ENCODE measurements around the gene GTF2A2. TPM values are rescaled to one million over a fixed set of nuclear protein-coding genes. Genes with fewer than 3 reads are reported as not detected.
"Not testable (repeated sequence)": the region's sequence is repeated elsewhere in the genome, so short reads cannot be mapped to it uniquely, and the experiment has no call there.

GTF2A2 gene
- polyA plus RNA-seq, 1 of the 3 experiments (the other 2 are of a cell fraction), result 77.4 TPM

DNA sequence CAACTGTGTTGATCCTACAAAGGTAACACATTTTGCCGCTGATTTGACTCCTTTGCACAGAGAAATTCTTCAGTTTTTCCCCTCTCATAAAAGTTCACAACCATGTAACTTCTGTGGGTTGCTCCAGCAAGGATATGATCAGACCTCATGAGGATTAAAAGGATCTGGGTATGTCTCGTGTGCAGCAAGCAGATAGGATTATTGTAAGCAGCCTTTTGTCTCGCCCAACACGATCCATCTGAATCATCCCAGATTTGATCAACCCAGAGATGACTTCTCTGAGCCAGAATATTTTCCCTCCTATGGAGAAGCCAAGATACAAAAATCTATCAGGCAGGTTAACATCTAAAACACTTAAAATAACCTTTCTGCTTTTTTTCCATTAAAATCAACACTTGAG, 44.6 kb upstream of the GTF2A2 start (continued):
- no peak for TF ChIP-seq FOSL2 (IDR thresholded peaks at IDR 0.05; ENCODE audit: borderline replicate concordance, low read depth)
- no peak for TF ChIP-seq ZBTB33 (IDR thresholded peaks at IDR 0.05; ENCODE audit: borderline replicate concordance, low read depth)
- TF ChIP-seq, protein P1, sequence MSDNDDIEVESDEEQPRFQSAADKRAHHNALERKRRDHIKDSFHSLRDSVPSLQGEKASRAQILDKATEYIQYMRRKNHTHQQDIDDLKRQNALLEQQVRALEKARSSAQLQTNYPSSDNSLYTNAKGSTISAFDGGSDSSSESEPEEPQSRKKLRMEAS (IDR thresholded peaks at IDR 0.05; ENCODE audit: low read depth), result no peak

DNA sequence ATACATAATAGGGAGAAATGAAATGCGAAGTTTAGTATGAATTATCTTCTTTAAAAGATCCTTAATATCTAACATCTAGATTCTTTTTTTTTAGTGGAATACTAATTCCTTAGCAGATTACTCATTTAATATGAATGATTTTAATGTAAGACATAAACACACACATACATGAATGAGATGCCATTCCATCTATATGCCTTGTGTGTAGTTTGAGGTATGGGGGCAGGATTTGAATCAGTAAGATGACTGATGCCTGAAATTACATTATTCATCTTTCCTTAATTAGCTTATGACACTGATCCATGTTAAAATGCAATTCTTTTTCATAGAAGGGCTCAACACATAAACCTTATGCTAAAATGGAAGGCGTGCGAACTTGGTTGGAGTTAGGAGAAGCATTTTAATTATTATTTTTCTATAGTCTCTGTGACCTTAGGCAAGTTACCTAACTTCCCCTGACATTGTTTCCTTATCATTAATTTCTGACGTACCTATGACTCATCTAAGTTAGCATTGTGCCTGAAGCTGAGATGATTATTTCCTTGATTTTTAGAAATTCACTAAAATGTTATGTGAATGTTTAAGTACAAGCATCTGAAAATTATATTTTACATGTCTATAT, 42.6 kb upstream of the GTF2A2 start:
- ChIA-PET POLR2A (no interaction called here), CTCF (interaction anchor here (2.1 to 3.5 kb wide), 4 partner anchors 9 to 627 kb away, joined by 5 to 15 read pairs (median 10); no protein-coding TSS in a partner anchor)
- Histone ChIP-seq H4K20me1 (ENCODE audit: insufficient read depth) (no peaks in the 10 kb centered on the region), H3K9me3 (no peaks in the 10 kb centered on the region), H3K4me2 (no peak overlapping the region), H3F3A (replicated peaks; ENCODE audit: insufficient read depth) (no peaks in the 10 kb centered on the region), H3K36me3 (replicated peaks in 1 of 2; ENCODE audit: control insufficient read depth in 1 of 2, insufficient read depth in 2 of 2, low read length in 1 of 2) (no peaks in the 10 kb centered on the region), H3K79me2 (ENCODE audit: insufficient read depth) (no peaks in the 10 kb centered on the region), H3K4me1 (ENCODE audit: control insufficient read depth in 1 of 2, insufficient read depth in 2 of 2, low read depth in 1 of 2, low read length in 1 of 2) (peaks cover 0 to 3% of the 10 kb centered on the region in 2 experiments; a peak in 3 of 4 replicates), H3K9me2 (no peaks in the 10 kb centered on the region), H3K27ac (ENCODE audit: low read depth in 2 of 2, low read length in 1 of 2) (no peak overlapping the region), H3K4me3 (ENCODE audit: low read depth in 2 of 2, low read length in 1 of 2) (no peak overlapping the region), H3K27me3 (ENCODE audit: insufficient read depth) (0 out of 2 replicates have a peak, but pooled peaks cover 6% of the 10 kb centered on the region), H2AFZ (ENCODE audit: low read depth) (no peak overlapping the region), H3K9ac (no peak overlapping the region)
- no peak for DNase-seq
- 57% methylated on average over 4 of the region's 4 CpGs for WGBS (ENCODE audit: low lambda C conversion rate)
- TF ChIP-seq CHD2 (IDR thresholded peaks at IDR 0.05; ENCODE audit: low read length, partially characterized antibody), result no peak
- TF ChIP-seq FOXM1 (IDR thresholded peaks at IDR 0.05; ENCODE audit: low read depth), result no peak
- TF ChIP-seq FOXJ3 (CRISPR knock-in tag; IDR thresholded peaks at IDR 0.05), result no peak
- TF ChIP-seq, protein P2, sequence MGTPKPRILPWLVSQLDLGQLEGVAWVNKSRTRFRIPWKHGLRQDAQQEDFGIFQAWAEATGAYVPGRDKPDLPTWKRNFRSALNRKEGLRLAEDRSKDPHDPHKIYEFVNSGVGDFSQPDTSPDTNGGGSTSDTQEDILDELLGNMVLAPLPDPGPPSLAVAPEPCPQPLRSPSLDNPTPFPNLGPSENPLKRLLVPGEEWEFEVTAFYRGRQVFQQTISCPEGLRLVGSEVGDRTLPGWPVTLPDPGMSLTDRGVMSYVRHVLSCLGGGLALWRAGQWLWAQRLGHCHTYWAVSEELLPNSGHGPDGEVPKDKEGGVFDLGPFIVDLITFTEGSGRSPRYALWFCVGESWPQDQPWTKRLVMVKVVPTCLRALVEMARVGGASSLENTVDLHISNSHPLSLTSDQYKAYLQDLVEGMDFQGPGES (IDR thresholded peaks at IDR 0.05; ENCODE audit: low read depth, low read length), result no peak
- TF ChIP-seq RCOR1 (IDR thresholded peaks at IDR 0.05; ENCODE audit: low read length), result no peak
- TF ChIP-seq TEAD4 (IDR thresholded peaks at IDR 0.05; ENCODE audit: borderline replicate concordance, insufficient read depth), result no peak
- TF ChIP-seq MXI1 (IDR thresholded peaks at IDR 0.05; ENCODE audit: low read depth, low read length), result no peak
- no peak for TF ChIP-seq USF1 (IDR thresholded peaks at IDR 0.05; ENCODE audit: borderline replicate concordance, low read depth)
- TF ChIP-seq FOSL2 (IDR thresholded peaks at IDR 0.05; ENCODE audit: borderline replicate concordance, low read depth), result no peak
- TF ChIP-seq PBX3 (IDR thresholded peaks at IDR 0.05), result no peak
- no peak for TF ChIP-seq RAD21 (IDR thresholded peaks at IDR 0.05; ENCODE audit: low read length)
- TF ChIP-seq YY1 (IDR thresholded peaks at IDR 0.05; ENCODE audit: low read depth), result no peak

- H3K9ac ChIP-seq; H3K4me2 ChIP-seq; H3K9me2 ChIP-seq; H3K4me3 ChIP-seq (ENCODE audit: low read depth in 2 of 2, low read length in 1 of 2); H3K4me1 ChIP-seq (ENCODE audit: control insufficient read depth in 1 of 2, insufficient read depth in 2 of 2, low read depth in 1 of 2, low read length in 1 of 2); H3K79me2 ChIP-seq (ENCODE audit: insufficient read depth); H3K36me3 ChIP-seq (replicated peaks in 1 of 2; ENCODE audit: control insufficient read depth in 1 of 2, insufficient read depth in 2 of 2, low read length in 1 of 2); H4K20me1 ChIP-seq (ENCODE audit: insufficient read depth); H3K9me3 ChIP-seq; DNase-seq; H3K27me3 ChIP-seq (ENCODE audit: insufficient read depth); H3F3A ChIP-seq (replicated peaks; ENCODE audit: insufficient read depth); POLR2A ChIA-PET; H3K27ac ChIP-seq (ENCODE audit: low read depth in 2 of 2, low read length in 1 of 2); H2AFZ ChIP-seq (ENCODE audit: low read depth): not testable (repeated sequence)
- CTCF ChIA-PET, result interaction anchor here (0.7 to 2.8 kb wide), 3 partner anchors 165 to 628 kb away, joined by 3 to 8 read pairs (median 3); no protein-coding TSS in a partner anchor
- WGBS (ENCODE audit: low lambda C conversion rate), result 85% methylated on average over 4 of the region's 4 CpGs
Measured at GRCh38 chr15:59698065-59698464, 40.8 kb upstream of the GTF2A2 start.

Measured in SK-N-SH (cell line).